ENCODE data around the gene CSNK2A1.
"Not testable (repeated sequence)": the region's sequence is repeated elsewhere in the genome, so short reads cannot be mapped to it uniquely, and the experiment has no call there.

Gene CSNK2A1

DNA sequence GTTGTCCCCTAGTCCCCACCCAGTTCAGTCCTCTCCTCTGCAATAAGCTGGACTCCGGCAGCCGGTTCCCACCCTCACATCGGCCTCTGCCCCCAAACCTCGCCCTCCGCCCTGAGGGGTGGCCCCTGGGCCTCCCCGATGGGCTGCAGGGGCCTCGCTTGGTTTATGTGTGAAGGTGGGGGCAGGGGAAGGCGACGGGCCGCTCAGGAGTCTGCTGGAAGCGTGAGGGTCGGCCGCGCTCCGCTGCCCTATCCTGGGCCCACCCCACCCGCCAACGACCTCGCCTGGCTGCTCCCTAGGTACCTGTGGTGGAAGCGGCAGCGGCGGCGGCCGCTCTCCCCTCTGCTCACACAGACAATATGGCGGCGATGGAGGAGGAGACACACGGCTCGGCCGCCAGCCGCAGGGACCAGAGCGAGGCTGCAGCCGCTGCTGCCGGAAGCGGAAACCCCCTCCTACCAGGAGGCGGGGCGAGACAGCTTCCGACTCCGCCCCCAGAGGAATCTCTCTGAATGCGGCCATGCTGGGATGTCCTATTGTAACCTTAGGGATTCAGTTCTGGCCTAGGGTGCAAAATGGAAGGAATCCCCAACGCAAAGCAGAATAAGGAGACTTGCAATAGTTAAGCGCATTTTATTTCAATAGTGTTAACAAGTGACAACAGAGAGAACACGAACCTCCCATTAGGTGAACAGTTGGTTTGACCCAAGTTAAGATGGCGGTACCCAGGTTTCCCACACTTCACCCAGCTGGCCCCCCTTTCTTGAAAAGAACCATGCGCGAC is at the start of gene CSNK2A1:
Gene CSNK2A1, minus strand, starts transcription at position 422 of the 784 bp plus-strand sequence. CDS start 35,239 bp downstream, outside the sequence.
- peak within 1 kb of the TSS; percentile 79 for H3K27ac ChIP-seq
- peak; percentile 48 for DNase-seq (ENCODE audit: low read depth, low spot score)

DNA sequence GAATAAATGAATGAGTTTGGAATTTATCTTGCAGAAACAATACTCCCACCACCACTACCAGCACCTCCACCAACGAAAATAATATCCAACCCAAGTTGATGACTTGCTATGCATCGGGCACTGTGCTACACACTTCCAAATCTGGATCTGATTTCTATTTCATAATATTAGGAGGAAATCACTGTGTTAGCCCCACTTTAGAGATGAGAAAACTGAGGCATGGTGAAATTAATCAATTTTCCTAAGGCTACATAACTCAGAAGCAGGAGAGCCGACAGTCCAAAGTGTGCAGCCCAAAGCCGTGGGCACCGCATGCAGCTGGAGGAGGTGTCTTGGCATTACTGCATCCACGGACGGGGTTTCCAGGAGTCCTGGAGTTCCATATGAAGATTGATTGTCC is 48.9 kb upstream of the CSNK2A1 start:
- DNase-seq (ENCODE audit: low read depth, low spot score): no peak
- H3K27ac ChIP-seq: no peak overlapping the region

DNA sequence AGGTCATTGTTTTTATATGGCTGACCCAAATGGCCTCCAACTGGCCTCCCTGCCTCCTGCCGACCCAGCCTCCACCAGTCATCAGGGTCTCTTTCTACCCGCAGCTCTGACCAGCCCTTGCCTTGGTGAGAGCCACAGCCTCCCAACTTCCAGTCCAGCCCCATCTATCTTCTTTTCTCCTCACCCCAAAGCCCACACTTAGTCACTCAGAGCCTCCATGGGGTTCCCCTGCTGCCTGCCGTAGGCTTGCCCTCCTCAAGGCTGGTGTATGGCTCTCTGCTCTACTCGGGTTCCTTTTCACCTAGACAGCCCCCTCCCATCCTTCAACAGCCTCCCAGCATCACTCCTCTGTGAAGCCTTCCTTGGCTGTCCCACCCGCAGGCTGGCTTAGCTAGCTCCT is 48.4 kb upstream of the CSNK2A1 start:
- DNase-seq (ENCODE audit: low read depth, low spot score): no peak

DNA sequence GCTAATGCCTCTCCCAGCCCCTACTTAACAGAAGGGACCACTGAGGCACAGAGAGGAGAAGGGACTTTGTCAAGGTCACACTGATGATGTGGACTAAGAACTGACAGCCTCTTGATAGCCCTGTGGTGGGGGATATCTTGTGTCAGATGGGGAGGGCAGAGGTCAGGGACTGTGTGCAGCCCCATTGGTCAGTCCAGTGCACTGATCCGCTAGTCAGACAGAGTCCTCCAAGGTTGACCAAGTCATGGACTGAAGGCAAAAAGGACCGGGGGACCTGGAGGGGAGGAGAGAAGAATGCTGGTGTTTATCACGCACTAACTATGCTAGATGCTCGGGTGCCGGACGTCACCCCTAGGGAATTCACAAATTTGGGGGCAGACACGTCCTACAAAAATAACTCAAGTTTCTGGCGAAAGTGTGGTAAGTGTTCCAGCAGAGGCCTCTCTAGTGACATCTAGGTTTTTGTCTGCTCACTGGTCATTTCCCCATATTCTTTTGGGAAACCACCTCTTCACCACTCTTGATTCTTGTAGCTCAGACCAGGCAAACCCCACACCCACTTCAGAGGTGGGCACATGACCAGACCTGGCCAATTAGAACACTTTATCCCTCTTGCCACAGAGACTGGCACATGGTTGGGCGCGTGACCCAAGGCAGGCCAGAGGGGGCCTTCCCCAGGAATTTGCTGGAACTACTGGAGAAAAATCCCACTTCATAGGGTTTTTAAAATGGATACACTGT is 45.5 kb upstream of the CSNK2A1 start:
- no peak overlapping the region for H3K27ac ChIP-seq
- no peak for DNase-seq (ENCODE audit: low read depth, low spot score)

More for the DNA sequence above, 48.4 kb upstream of the CSNK2A1 start:
- H3K27ac ChIP-seq: no peak overlapping the region

DNA sequence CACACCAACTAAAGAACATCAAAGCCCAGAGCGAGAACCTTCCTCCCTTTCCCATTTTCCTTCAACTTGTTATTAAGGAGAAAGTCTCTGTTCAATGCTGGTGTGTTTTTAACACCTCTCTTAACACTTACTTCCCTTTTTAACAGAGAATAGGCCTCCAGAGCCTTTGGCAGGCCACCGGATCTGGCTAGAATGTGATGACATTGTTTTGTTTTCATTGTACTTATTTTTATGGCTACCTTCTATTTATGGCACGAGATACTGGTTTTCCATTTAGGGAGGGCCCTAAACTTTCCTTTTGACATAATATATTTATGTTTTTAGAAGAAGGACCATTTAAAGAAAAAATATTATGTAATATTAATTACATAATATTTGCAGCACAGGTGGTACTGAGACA is 44.9 kb upstream of the CSNK2A1 start:
- no peak for DNase-seq (ENCODE audit: low read depth, low spot score)
- no peak overlapping the region for H3K27ac ChIP-seq

DNA sequence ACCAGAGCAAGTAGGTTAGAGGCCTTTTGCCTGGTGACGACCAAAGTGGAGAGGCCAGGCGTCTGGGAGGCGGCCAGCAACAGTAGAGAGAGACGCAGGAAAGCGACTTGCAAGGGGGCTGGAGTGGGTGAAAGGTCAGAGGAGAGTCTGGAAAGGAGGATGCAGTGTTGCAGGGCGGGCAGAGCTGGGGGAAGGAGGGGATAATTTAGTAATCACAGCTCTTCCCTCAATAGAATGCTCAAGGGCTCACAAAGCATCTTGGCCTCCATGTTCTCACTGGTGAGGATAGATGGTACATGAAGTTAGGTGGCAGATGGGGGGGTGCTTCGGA is 41.3 kb upstream of the CSNK2A1 start:
- no peak for DNase-seq (ENCODE audit: low read depth, low spot score)
- H3K27ac ChIP-seq: no peak overlapping the region

DNA sequence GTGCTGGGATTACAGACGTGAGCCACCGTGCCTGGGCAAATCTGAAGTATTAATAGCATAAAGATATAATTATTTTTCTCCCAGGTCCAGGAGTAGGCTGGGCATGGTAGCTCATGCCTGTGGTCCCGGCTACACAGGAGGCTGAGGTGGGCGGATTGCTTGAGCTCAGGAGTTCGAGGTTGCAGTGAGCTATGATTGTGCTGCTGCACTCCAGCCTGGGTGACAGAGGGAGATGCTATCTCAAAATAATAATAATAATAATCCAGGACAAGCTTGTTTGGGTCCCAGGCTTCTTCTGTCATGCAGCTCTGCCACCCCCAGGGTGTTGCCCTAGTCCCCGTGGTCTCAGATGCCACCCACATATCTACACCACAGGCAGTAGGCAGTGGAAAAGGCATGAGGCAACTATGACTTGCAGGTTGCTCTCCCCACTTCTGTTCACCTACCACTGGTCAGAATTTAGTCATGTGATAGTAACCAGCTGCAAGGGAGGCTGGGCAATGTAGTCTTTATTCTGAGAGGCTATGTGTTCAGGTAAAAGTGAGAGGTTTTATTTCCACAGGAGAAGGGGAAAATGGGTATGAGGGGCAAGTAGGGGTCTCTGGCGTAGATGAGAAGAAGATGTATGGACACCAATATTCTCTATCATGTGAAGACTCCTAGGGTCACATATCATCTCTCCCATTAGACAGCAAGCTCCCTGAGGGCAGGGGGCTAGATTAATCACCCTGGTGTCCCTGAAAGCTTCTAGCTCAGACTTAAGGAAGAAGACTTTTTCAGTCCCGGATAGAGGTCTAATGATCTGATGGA is 40.8 kb upstream of the CSNK2A1 start:
- no peak overlapping the region for H3K27ac ChIP-seq
- DNase-seq (ENCODE audit: low read depth, low spot score): no peak

DNA sequence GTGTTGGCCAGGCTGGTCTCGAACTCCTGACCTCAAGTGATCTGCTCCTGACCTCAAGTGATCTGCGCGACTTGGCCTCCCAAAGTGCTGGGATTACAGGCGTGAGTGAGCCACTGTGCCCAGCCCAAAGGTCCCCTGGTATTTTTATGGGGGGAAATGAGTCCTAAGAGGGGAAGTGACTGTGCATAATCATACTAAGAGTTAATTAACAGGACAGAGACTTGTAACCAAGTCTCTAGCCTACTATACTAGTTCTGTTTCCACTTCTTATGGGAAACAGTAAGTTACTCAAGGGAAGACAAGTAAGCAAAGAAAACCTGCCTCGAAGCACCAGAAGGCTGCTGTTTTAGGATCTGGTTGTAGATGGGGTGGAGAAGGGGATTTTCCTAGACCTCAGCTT is 38.6 kb upstream of the CSNK2A1 start:
- no peak for DNase-seq (ENCODE audit: low read depth, low spot score)
- no peak overlapping the region for H3K27ac ChIP-seq

DNA sequence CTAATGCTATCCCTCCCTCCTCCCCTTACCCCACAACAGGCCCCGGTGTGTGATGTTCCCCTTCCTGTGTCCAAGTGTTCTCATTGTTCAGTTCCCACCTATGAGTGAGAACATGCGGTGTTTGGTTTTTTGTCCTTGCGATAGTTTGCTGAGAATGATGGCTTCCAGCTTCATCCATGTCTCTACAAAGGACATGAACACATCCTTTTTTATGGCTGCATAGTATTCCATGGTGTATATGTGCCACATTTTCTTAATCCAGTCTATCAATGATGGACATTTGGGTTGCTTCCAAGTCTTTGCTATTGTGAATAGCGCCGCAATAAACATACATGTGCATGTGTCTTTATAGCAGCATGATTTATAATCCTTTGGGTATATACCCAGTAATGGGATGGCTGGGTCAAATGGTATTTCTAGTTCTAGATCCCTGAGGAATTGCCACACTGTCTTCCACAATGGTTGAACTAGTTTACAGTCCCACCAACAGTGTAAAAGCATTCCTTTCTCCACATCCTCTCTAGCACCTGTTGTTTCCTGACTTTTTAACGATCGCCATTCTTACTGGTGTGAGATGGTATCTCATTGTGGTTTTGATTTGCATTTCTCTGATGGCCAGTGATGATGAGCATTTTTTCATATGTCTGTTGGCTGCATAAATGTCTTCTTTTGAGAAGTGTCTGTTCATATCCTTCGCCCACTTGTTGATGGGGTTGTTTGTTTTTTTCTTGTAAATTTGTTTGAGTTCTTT is 35.5 kb upstream of the CSNK2A1 start:
- DNase-seq (ENCODE audit: low read depth, low spot score); H3K27ac ChIP-seq: not testable (repeated sequence)

DNA sequence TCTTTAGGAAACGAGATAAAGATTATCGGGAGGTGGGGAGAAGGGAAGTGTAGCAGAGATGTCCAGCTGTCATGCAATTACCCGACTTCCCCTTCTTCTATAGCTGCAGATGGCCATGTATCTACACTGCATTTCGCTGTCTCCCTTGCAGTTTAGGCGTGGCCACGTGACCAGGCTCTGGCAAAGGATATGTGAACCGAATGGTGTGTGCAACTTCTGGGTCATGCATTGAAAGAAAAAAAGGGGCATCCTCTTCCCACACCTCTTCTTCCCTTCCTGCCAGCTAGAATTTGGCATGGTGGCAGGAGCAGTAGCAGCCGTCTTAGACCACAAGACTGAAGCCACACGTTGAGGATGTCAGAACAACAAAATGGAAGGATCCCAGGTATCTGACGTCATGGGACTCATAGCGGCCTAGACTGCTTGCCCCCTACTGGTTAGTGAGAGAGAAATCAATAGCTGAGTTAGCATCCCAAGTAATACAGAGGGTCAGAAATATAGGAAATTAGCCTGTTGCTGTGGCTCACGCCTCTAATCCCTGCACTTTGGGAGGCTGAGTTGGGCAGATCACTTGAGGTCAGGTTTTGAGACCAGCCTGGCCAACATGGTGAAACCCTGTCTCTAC is 33.7 kb upstream of the CSNK2A1 start:
- H3K27ac ChIP-seq: no peak overlapping the region
- no peak for DNase-seq (ENCODE audit: low read depth, low spot score)

DNA sequence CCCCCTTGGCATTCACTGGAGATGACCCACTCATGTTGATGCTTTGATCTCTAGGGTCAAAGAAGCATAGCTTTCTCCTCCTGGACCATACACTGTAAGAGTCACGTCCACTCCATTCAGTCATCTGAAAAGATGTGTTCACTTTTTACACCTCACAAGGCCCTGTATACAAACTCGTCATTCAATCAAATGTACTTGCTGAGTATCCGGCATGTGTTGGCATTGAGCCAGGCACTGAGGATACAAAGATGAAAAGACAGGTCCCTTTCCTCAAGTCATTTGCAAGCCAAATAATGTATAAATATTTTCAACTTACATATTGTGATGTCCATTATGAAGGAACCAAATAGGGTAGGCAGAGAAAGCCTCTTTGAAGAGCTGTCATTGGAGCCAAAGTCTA is 32.6 kb upstream of the CSNK2A1 start:
- no peak for DNase-seq (ENCODE audit: low read depth, low spot score)
- no peak overlapping the region for H3K27ac ChIP-seq

DNA sequence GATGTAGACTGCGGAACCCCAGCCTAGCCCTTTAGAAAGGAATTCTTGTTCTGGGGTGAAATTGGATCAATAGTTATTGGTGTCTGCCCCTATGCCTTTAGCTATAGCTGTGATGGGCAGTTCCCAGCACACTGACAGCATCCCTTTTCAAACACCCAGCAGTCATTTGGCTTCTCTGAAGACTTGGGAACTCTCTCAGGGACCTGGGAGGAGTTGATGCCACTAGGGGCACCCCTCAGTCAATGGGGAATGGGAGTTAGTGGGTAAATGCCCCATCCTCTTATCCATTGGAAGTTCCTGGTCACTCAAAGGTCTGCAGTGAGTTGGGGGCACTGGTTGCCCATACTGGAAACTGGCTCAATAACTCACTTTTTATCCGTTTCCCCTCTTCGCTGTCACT is 31.6 kb upstream of the CSNK2A1 start:
- no peak overlapping the region for H3K27ac ChIP-seq
- DNase-seq (ENCODE audit: low read depth, low spot score): no peak

DNA sequence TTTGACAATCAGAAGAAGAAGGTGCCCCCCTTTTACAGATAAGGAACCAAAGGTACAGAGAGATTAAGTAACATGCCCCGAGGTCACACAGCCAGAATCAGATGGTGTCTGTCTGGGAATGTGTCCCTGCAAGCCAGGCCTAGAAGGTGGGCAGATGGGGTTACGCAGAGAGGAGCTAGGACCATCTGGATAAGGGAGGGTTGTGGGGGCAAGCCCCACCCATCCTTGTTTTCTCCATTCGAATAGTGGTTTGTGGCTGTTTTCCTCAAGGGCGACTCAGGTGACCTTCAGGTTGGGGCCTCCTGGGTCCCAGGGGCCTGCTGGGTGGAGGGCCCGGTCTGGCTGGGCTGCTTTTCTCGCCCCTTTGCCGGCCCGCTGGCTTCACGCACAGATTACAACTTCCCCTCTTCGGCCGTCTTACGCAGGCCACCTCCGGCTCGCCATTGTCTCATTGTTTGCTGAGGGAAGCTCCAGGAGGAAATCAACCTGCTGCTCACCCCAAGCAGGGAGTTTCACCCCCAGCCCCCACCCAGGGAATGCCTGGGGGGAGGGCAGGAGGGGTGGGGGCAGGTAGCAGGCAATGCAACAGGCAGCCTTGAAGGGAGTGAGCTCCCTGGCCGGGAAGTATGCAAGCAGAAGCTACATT is 30.8 kb upstream of the CSNK2A1 start:
- DNase-seq (ENCODE audit: low read depth, low spot score): no peak
- H3K27ac ChIP-seq: no peak overlapping the region

DNA sequence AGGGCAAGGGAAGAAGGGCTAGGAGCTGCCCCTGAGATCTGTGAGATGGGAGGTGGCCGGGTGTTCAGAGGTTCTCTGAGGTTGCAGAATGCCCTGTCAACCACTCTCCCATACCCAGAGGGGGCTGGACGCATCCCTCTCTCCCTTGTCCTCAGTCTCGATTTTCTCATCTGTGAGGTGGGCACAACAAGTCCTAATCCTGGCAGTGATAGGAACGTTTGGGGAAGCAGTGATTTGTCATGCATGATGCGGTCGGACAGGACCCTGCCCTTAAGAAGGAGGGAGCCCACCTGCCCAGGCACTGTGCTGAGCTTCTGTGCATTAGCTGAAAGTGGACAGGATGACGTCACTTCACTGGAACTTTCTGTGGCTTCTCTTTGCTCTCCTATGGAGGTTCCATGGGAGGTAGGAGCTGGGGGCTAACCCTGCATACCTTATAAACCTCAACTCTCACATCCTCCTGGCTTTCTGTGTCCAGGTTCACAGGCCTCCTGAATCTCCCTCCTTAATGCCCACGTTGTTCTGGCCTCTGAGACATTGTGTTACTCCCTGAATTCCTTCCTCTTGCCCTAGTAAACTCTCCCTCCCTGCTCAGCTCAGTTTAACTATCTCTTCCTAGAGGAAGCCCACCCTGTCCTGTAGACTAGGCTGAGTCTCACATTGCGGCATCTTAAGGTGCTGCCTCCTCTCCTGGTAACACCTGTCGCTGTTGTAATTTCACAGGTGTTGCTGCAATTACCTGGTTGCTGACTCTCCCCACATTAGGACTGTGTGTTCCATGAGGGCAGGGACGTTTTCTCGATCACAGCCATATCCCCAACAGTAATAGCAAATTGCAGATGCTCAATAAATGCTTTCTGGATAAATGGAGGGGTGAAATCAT is 30.1 kb upstream of the CSNK2A1 start:
- no peak for DNase-seq (ENCODE audit: low read depth, low spot score)
- no peak overlapping the region for H3K27ac ChIP-seq

DNA sequence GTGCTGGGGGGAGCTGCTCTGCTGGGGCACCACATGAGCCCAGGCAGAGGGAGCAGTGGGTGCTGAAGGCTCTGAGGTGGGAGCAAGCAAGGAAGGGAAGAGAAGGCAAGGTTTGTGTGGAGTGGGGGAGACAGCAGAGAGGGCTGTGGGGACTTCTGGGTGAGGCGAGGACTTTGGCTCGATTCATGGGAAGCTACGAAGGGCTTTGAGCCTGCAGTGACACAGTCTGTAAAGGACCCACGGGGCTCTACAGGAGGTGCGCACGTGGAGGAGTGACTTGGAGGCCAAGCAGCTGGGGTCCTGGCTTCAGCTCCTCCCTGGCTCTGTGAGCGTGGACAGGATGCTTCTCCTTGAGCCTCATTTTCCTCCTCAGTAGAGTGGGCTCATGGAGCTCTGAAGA is 29.1 kb upstream of the CSNK2A1 start:
- DNase-seq (ENCODE audit: low read depth, low spot score): no peak
- no peak overlapping the region for H3K27ac ChIP-seq

DNA sequence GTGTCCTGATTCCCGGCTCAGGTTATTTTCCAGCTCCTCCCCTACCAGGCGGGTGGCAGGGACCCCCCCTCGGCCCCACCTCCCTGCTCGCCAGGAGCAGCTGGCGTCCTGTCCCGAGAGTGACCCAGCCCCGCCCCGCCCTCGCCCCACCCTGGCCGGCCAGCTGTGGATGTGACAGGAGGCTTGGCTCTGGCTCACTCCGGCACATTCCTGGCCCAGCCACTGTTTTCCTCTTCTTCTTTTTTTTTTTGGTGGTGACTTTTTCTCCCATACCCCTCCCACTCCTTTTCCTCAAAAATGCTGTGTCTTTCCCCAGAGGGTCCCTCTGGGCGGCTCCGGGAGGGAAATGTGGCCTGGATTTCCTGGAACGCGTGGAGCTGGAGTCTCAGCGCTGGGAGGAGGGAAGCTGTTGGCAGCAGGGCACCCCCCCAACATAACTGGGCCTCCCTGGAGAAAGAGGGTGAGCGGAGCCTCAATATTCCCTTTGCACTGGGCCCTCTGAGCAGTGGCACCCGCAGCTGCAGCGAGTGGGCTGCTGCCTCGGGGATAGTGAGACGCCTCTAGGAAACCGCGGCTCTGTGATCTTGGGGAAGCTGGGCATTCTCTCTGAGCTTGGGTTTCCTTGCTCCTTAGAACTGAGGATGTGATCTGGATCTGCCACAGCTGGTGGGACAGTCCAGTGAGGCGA is 28.3 kb upstream of the CSNK2A1 start:
- no peak for DNase-seq (ENCODE audit: low read depth, low spot score)
- no peak overlapping the region for H3K27ac ChIP-seq

DNA sequence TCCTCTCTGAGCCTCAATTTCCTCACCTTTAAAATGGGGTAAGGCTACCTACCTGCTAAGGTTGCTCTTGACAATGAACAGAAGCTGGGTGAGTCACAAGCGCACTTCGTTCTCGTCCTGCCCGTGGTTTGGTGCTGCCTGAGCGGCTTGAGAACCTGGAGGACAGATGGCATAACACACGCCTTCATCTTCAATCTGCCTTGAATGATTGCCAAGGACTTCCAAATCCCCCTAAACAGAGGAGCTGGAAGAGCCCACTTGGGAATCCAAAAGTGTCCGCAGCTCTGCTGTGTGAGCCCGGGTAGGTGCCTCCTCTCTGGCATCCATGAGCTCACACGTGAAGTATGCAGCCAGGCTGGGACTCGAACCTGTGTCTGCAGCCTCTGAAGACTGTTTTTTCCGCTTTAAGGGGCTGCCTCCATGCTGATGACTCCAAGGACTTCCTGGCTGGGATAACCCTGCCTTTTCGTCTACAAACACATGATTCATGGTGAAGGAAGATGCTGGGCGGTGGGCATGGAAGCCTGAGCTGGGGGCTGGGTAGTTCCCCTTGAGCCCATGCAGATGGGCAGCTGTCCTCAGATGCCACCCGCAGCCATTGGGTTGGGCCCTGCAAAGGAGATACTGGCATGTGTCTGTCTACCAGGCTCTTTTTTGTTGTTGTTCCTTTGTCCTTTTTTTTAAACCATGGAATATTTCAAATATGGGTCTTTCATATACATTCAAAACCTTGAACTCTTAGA is 25.3 kb upstream of the CSNK2A1 start:
- no peak for DNase-seq (ENCODE audit: low read depth, low spot score)
- H3K27ac ChIP-seq: no peak overlapping the region
